MCF 10A (cell line): ENCODE results near the gene GNG2. TPM values are rescaled to one million over a fixed set of nuclear protein-coding genes. Genes with fewer than 3 reads are reported as not detected.

Experiments used
- BruUV-seq: library from RNA; stranded (reverse); fragments of 400-500 nt; replicated peaks from 2 replicates; lab custom pipeline; 2021; lab: Mats Ljungman, UMichigan
- CTCF ChIA-PET: fragments of 300-600 bp; sonication (Branson Sonifier 250); formaldehyde crosslinking; extraction: SDS; loops from one replicate; lab custom pipeline; 2021; ENCODE audit warnings: antibody characterized with exemption, inconsistent platforms; lab: Yijun Ruan, JAX
- POLR2A ChIA-PET: fragments of 300-600, 350-650 bp; sonication (Branson Sonifier 250); formaldehyde crosslinking; extraction: SDS; loops from one replicate; lab custom pipeline; 2020; ENCODE audit warnings: antibody characterized with exemption, inconsistent platforms; lab: Yijun Ruan, JAX
- DNase-seq: peaks from one replicate; pipeline ENCODE4 v3.0.0-alpha.2; 2018; ENCODE audit not compliant: unreplicated experiment
- H3K27ac Mint-ChIP-seq: one replicate; pipeline ENCODE4 v1.8.0; 2022; ENCODE audit warnings: mild to moderate bottlenecking, low read depth, mixed read lengths; ENCODE audit not compliant: unreplicated experiment
- H3K27me3 Mint-ChIP-seq: one replicate; pipeline ENCODE4 v1.8.0; 2022; ENCODE audit warnings: mixed read lengths; ENCODE audit not compliant: insufficient read depth, unreplicated experiment
- H3K36me3 Mint-ChIP-seq: one replicate; pipeline ENCODE4 v1.8.0; 2022; ENCODE audit warnings: mild to moderate bottlenecking, moderate library complexity, mixed read lengths; ENCODE audit not compliant: insufficient read depth, unreplicated experiment
- H3K4me1 Mint-ChIP-seq: one replicate; pipeline ENCODE4 v1.8.0; 2022; ENCODE audit warnings: mixed read lengths; ENCODE audit not compliant: insufficient read depth, unreplicated experiment
- H3K4me3 Mint-ChIP-seq: one replicate; pipeline ENCODE4 v1.8.0; 2022; ENCODE audit warnings: mild to moderate bottlenecking, moderate library complexity, mixed read lengths; ENCODE audit not compliant: unreplicated experiment
- H3K9me3 Mint-ChIP-seq: one replicate; pipeline ENCODE4 v1.8.0; 2022; ENCODE audit warnings: mixed read lengths; ENCODE audit not compliant: unreplicated experiment
- CTCF ChIP-seq: fragments of 200-600 bp; IDR thresholded peaks from one replicate; pipeline ENCODE4 v1.8.0; 2022; ENCODE audit warnings: antibody characterized with exemption, mild to moderate bottlenecking; ENCODE audit not compliant: unreplicated experiment
- intact Hi-C: fragments of 100-400 bp; cut with micrococcal nuclease; formaldehyde crosslinking; loops from 2 replicates; pipeline ENCODE4 v1.14.1; 2022
- total RNA-seq: library from RNA; stranded (reverse); gene quantifications from 2 replicates; pipeline ENCODE4 v1.2.3, GENCODE V29; 2022

The GNG2 gene
- total RNA-seq, 1 experiment from 2014 or later, result 0.28 TPM

- intact Hi-C loops, result no loop called here
- CTCF ChIA-PET, result no interaction called here
- H3K36me3 Mint-ChIP-seq, result no peaks in the 10 kb centered on the region
- BruUV-seq, result no TSS peak
- H3K4me3 Mint-ChIP-seq, result no peak overlapping the region
- H3K9me3 Mint-ChIP-seq, result no peaks in the 10 kb centered on the region
- H3K27ac Mint-ChIP-seq, result no peak overlapping the region
- no peak for DNase-seq
- H3K27me3 Mint-ChIP-seq, result no peaks in the 10 kb centered on the region
- H3K4me1 Mint-ChIP-seq, result no peaks in the 10 kb centered on the region
- POLR2A ChIA-PET, result no interaction called here
- TF ChIP-seq CTCF, result no peak
Measured at GRCh38 chr14:51921026-51921425, 60.6 kb downstream of the GNG2 start.

- Mint-ChIP-seq H3K4me3 (no peak overlapping the region), H3K27me3 (no peaks in the 10 kb centered on the region), H3K4me1 (no peaks in the 10 kb centered on the region), H3K36me3 (peaks cover under 1% of the 10 kb centered on the region), H3K9me3 (no peaks in the 10 kb centered on the region), H3K27ac (no peak overlapping the region)
- DNase-seq, result no peak
- ChIA-PET CTCF (interaction anchor here (1.2 kb wide), 1 partner anchor 11 kb away, joined by 5 read pairs; no protein-coding TSS in a partner anchor), POLR2A (no interaction called here)
- intact Hi-C loops, result no loop called here
- BruUV-seq, result no TSS peak
- no peak for TF ChIP-seq CTCF
Measured at GRCh38 chr14:51922624-51923023, 62.2 kb downstream of the GNG2 start.

GRCh38 chr14:51924600-51924999 is 64.2 kb downstream of the GNG2 start:
- ChIA-PET POLR2A (no interaction called here), CTCF (no interaction called here)
- no TSS peak for BruUV-seq
- H3K27me3 Mint-ChIP-seq, result no peaks in the 10 kb centered on the region
- no peaks in the 10 kb centered on the region for H3K9me3 Mint-ChIP-seq
- H3K4me1 Mint-ChIP-seq, result no peaks in the 10 kb centered on the region
- no peak for TF ChIP-seq CTCF
- DNase-seq, result no peak
- no peak overlapping the region for H3K4me3 Mint-ChIP-seq
- intact Hi-C loops, result no loop called here
- no peak overlapping the region for H3K27ac Mint-ChIP-seq
- H3K36me3 Mint-ChIP-seq, result peaks cover 6% of the 10 kb centered on the region

GRCh38 chr14:51925980-51926379 is 65.6 kb downstream of the GNG2 start:
- no peak for TF ChIP-seq CTCF
- no peak for DNase-seq
- Mint-ChIP-seq H3K27me3 (no peaks in the 10 kb centered on the region), H3K4me3 (no peak overlapping the region), H3K4me1 (no peaks in the 10 kb centered on the region), H3K9me3 (no peaks in the 10 kb centered on the region), H3K27ac (no peak overlapping the region), H3K36me3 (peaks cover 6% of the 10 kb centered on the region)
- BruUV-seq, result no TSS peak
- intact Hi-C loops, result no loop called here
- CTCF ChIA-PET, result interaction anchor here (0.6 to 1.0 kb wide), 2 partner anchors 52 to 222 kb away, joined by 3 to 4 read pairs; no protein-coding TSS in a partner anchor
- POLR2A ChIA-PET, result no interaction called here
